NCI-H146 (cell line): ENCODE results near the gene TOPORS.
"Not testable (repeated sequence)": the region's sequence is repeated elsewhere in the genome, so short reads cannot be mapped to it uniquely, and the experiment has no call there.

Experiments
- DNase-seq: peaks from one replicate; lab custom pipeline; 2025; lab: John Stamatoyannopoulos, UW

TOPORS gene

GRCh38 chr9:32565967-32566366 is 13.6 kb upstream of the TOPORS start:
- DNase-seq: no peak

GRCh38 chr9:32558408-32558934 is 6.1 kb upstream of the TOPORS start:
- no peak for DNase-seq

- DNase-seq: no peak
Measured at GRCh38 chr9:32554591-32554990, 2.2 kb upstream of the TOPORS start.

- DNase-seq: no peak
Measured at GRCh38 chr9:32554107-32554506, 1.7 kb upstream of the TOPORS start.

- peak; percentile 75 for DNase-seq
Measured at GRCh38 chr9:32551276-32552051, 922 bp downstream of the TOPORS start.

- peak; percentile 98 for DNase-seq
Measured at GRCh38 chr9:32550562-32551275, 1.7 kb downstream of the TOPORS start.

GRCh38 chr9:32550150-32550561 is 2.2 kb downstream of the TOPORS start:
- no peak for DNase-seq

GRCh38 chr9:32548213-32548612 is 4.2 kb downstream of the TOPORS start:
- DNase-seq: not testable (repeated sequence)

GRCh38 chr9:32545884-32546283 is 6.5 kb downstream of the TOPORS start:
- DNase-seq: no peak

- no peak for DNase-seq
Measured at GRCh38 chr9:32543047-32543446, 9.3 kb downstream of the TOPORS start.

GRCh38 chr9:32533816-32534215 is 18.6 kb downstream of the TOPORS start:
- DNase-seq: no peak

- DNase-seq: no peak
Measured at GRCh38 chr9:32533336-32533735, 19.1 kb downstream of the TOPORS start.

GRCh38 chr9:32526707-32527048 is 25.7 kb downstream of the TOPORS start:
- no peak for DNase-seq

GRCh38 chr9:32526041-32526706 is 26.2 kb downstream of the TOPORS start, which contains the start of gene RIGI:
Gene RIGI, minus strand, starts transcription at chr9:32526196. Its CDS starts 30 bp downstream, at chr9:32526166.
- peak; percentile 94 for DNase-seq

GRCh38 chr9:32525709-32526030 is 26.7 kb downstream of the TOPORS start:
- no peak for DNase-seq

- DNase-seq: peak; percentile 91
Measured at GRCh38 chr9:32524892-32525708, 27.3 kb downstream of the TOPORS start.

- DNase-seq: not testable (repeated sequence)
Measured at GRCh38 chr9:32524558-32524891, 27.9 kb downstream of the TOPORS start.

GRCh38 chr9:32523910-32524309 is 28.5 kb downstream of the TOPORS start:
- DNase-seq: no peak

GRCh38 chr9:32518276-32518675 is 34.1 kb downstream of the TOPORS start:
- DNase-seq: no peak

GRCh38 chr9:32516241-32516640 is 36.1 kb downstream of the TOPORS start:
- no peak for DNase-seq

- DNase-seq: peak; percentile 8
Measured at GRCh38 chr9:32508728-32509127, 43.7 kb downstream of the TOPORS start.

- no peak for DNase-seq
Measured at GRCh38 chr9:32503008-32503407, 49.4 kb downstream of the TOPORS start.
